GM18517 (cell line): ENCODE measurements around the gene FAM89B.

Experiments used
- ATAC-seq: cut with Tn5 transposase; IDR thresholded peaks from one replicate; pipeline ENCODE4 v1.9.1; 2021; ENCODE audit warnings: mild to moderate bottlenecking, moderate library complexity; ENCODE audit not compliant: unreplicated experiment

FAM89B gene

GRCh38 chr11:65609665-65610064 lies 37.3 kb downstream of the FAM89B start:
- ATAC-seq, result no peak

DNA sequence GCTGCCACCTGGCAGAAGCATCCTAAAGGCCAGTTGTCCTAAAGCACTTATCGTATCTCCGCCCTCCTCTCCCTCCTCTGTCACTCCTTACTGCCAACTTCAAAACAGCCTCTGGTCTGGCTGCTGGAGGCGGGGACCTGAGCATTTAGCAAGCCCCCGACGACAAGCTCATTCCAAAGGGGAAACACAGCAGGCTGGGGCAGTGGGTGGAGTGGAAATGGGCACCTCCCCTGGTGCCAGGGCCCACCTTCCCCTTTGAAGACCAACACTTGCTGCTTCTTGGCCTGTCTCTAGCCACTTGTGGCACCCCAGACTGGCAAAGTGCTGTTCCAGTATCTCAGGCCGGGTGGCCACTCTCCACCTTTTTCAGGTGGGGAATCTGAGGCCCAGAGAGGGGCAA lies 38.1 kb downstream of the FAM89B start:
- no peak for ATAC-seq

DNA sequence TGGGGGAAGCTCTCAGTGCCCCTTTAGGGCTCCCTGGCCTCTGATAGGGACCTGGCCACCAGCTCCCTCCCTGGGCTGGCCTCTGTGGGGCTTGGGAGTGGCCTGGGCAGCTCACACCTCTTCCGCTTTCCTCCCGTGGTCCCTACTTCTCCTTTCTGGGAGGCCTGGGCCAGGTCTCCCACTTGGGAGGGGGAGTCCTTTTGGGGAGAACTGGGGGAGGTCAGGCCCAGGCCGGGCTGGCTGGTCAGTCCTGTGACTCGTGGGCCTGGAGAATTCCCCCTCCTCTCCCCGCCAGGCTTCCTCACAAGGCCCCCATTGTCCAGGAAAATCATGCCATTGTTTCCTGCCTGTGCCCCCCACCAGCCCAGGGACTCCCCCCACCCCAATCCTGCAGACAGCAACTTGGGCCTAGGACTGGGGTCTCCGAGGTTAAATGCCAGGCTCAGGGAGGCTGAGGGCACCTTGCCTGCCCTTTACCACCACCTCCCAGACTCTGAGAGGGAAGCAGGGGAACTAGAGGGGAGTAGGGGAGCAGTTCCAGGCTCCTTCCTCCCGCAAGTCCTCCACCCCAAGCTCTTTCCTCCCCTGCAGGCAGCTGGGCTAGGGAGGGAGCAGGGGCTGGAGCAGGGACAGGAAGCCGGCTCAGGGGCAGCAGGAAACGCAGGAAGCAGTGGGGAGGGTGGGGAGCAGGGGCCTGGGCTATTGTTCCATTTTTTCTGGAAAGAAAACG lies 38.9 kb downstream of the FAM89B start:
- no peak for ATAC-seq

GRCh38 chr11:65611758-65612603 lies 39.6 kb downstream of the FAM89B start:
- ATAC-seq, result no peak

DNA sequence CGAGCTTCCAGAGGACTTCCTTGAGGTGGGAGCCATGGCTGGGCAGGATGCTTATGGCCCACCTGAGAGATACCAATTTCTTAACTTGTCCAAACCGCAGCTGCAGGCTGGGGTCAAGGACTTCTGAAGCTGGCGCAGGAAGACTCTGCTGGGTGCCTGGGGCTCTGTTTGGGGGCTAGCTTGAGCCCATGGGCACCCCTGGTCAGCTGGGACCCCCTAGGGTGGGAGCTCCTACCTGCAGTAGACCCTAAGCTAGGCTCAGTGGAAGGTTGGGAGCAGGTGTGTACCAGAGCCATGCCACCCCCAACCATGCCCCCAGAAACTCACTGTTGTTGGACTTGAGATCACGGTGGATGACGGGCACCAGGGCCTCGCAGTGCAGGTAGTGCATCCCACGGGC lies 40.4 kb downstream of the FAM89B start:
- no peak for ATAC-seq

DNA sequence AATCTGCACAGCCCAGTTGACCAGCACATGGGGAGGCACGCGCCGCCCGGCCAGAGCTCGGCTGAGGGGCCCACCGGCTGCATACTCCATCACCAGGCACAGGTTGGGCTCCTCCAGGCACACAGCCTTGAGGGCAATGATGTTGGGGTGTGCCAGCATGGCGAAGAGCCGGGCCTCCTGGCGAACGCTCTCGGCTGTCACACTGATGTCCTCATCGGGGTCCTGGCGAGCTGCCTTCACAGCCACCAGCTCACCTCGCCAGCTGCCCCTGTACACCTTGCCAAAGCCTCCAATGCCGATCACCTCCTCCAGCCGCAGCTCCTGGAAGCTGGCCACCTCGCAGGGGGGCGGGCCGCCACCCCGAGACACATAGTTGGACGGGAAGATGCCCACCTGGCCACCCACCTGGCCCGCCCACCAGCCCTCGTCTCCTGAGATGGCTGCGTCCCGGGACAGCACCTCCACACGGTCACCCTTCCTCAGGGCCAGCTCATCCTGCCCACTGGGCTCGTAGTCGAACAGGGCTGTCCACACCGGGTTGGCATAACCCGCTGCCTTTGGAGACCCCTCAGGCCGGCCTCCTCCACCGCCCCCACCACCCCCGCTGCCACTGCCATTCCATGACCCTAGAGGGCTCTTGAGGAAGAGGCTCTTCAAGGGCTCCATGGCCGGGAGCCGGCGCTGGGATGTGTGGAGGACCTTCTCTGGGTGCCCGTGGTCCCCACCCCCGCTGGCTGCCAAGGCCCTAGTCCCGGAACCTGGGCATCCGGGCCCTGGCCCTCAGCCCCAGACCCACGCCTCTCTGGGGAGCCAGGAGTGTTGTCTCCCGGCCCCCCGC lies 41.0 kb downstream of the FAM89B start:
- ATAC-seq, result no peak

- ATAC-seq, result peak; percentile 89
These were observed 43.1 kb downstream of the FAM89B start, which contains the start of gene PCNX3 for GRCh38 chr11:65615229-65615949. PCNX3 (plus strand) TSS chr11:65615776; CDS start chr11:65616312, 536 bp downstream.

GRCh38 chr11:65615950-65616574 lies 43.7 kb downstream of the FAM89B start:
- ATAC-seq, result peak; percentile 1

DNA sequence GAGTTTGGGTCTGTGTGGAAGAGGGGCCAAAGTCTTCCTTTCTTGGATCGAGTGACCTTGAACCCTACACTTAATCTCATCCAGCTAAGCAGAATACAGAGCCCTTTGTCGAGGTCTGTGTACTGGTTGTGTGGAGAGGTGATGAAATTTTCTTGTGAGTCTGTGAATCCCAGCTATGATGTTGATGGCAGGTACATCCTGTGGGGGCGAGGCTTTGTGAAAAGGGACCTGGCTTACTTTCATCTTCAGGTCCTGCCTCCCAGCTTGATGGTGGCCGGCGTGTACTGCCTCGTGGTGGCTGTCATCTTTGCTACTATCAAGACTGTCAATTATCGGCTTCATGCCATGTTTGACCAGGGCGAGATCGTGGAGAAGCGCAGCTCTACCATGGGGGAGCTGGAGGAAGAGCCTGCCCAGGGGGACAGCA lies 44.2 kb downstream of the FAM89B start:
- no peak for ATAC-seq

- no peak for ATAC-seq
These were observed 45.0 kb downstream of the FAM89B start for GRCh38 chr11:65617136-65617850.

DNA sequence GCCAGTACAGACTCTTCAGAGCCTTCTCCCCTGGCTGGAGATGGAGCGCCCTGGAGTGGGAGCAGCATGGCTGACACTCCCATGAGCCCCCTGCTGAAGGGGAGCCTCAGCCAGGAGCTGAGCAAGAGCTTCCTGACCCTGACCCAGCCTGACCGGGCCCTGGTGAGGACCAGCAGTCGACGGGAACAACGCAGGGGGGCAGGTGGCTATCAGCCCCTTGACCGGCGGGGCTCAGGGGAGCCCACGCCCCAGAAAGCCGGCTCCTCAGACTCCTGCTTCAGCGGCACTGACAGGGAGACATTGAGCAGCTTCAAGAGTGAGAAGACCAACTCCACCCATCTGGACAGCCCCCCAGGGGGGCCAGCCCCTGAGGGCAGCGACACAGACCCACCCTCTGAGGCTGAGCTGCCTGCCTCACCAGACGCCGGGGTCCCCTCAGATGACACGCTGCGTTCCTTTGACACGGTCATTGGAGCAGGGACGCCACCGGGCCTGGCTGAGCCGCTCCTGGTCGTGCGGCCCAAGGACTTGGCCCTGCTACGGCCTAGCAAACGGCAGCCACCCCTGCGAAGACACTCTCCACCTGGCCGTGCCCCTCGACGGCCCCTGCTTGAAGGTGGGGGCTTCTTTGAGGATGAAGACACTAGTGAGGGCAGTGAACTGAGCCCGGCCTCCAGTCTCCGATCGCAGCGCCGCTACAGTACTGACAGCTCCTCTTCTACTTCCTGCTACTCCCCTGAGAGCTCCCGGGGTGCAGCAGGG lies 45.8 kb downstream of the FAM89B start:
- ATAC-seq, result no peak

- ATAC-seq, result no peak
These were observed 46.4 kb downstream of the FAM89B start for GRCh38 chr11:65618763-65619162.

GRCh38 chr11:65619281-65619928 lies 47.1 kb downstream of the FAM89B start:
- ATAC-seq, result no peak

- no peak for ATAC-seq
These were observed 48.3 kb downstream of the FAM89B start for GRCh38 chr11:65620666-65621065.

DNA sequence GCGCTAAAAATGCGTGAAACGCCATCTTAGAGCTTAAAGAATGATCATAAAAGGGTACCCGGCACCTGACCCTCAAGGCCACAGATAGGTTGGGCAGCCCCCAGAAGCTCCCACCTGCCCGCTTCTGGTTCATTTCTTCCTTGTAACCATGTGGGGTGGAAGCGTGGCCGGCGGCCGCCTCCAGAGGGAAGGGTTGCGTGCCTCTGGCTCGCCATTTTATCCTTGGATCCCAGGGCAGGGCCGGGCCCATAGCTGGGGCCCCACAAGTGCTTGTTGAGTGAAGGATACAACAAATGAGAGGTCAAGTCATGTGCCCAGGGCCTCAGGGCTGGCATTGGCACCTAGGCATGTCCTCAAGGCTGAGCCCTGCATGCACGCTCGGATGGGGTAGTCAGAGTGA lies 49.1 kb downstream of the FAM89B start:
- ATAC-seq, result no peak

GRCh38 chr11:65622011-65622410 lies 49.7 kb downstream of the FAM89B start:
- ATAC-seq, result no peak

DNA sequence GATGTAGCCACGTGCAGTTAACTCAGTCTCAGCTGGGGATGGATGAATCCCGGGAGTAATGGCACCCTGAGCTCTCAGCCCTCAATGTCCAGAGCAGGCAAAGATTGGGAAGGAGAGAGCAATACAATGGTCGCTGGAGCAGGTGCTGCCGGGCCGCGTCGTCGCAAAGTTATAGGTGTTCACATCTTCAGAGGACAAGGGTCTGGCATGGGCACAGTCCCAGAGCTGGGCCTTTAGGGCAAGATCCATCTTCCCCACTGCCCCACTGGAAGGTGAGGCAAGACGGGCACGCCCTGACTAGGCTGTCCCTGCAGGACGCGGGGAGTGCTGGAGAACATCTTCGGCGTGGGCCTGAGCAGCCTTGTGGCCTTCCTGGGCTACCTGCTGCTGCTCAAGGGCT lies 50.8 kb downstream of the FAM89B start:
- ATAC-seq, result no peak
